HG02981 (cell line): ENCODE measurements around the gene NRIP3.
"Not testable (repeated sequence)": the region's sequence is repeated elsewhere in the genome, so short reads cannot be mapped to it uniquely, and the experiment has no call there.

Experiments
- ATAC-seq: cut with Tn5 transposase; IDR thresholded peaks from one replicate; pipeline ENCODE4 v1.9.1; 2021; ENCODE audit warnings: mild to moderate bottlenecking, moderate library complexity; ENCODE audit not compliant: unreplicated experiment

Gene NRIP3

DNA sequence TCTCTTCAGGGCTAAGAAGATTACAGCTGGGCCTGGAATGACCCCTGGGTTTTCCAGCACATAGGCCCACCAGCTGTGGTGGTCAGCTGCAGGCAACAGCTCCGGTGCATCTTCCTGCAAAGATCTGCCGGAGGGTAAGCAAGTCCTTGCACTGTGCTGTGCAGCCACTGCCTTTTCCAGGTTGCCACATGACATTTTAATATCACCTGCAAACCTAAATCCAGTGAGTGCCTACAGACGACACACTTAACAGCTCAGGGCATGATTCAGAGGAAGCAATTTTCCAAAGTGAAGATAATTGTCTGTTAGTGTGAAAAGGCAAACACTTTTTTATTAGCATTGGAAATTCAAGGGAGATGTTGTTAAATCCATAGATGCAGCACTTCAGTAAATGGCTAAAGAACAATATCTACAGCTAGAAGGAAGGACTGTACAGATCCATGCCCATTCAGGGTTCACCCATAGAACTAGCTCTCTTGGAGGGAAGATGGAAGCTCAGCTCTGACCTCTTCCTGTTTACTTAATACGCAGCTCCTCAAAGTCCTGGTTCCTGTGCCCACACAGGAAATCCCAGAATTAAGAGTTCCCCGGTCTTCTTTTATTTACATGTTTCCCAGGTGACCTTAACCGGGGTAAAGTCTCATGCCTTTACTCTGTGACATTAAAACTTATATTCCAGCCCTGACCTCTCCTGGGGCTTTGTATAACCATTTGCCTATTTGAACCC lies 13.3 kb upstream of the NRIP3 start:
- ATAC-seq: no peak

DNA sequence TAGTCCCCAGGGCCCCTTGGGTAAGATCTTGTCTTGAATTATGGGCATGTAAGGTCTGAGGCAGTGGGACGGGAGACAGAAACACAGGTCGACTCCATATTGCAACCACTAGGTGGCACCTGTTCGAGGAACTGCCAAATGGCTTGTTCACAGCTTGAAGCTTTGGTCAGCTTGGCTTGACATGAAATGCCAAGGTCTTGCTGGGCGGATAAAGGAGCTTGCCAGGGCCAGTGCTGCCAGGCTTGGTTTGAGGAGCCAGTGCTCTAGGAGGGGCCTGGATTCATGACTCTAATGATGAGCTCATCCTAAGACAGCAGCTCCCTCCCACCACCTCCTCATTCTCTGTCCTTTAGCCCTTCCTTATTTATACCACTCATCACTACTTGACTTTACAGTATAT lies 11.9 kb upstream of the NRIP3 start:
- no peak for ATAC-seq

DNA sequence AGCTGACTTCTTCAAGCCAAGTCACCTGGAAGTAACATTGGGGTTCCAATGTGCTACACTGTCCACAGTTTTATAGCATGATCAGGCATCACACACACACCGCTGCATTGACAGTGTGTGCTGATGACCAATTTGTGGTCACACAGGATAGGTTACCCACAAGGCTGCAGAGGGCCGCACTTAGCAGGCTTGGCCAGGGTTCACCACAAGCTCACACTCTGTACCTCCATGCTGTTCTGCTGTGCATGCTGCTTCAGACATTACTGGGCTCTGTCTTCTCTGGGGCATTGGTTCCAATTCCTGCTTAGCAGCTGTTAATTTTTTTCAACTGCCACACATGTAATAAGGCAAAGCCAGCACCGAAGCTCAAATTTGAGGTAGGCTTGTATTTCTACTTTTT lies 11.0 kb upstream of the NRIP3 start:
- no peak for ATAC-seq

- no peak for ATAC-seq
Measured at GRCh38 chr11:9013373-9013772, 9.6 kb upstream of the NRIP3 start.

DNA sequence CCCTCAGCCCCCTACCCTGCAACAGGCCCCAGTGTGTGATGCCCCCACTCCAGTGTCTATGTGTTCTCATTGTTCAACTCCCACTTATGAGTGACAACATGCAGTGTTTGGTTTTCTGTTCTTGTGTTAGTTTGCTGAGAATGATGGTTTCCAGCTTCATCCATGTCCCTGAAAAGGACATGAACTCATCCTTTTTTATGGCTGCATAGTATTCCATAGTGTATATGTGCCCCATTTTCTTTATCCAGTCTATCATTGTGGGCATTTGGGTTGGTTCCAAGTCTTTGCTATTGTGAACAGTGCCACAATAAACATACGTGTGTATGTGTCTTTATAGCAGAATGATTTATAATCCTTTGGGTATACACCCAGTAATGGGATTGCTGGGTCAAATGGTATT lies 5.7 kb upstream of the NRIP3 start:
- ATAC-seq: not testable (repeated sequence)

DNA sequence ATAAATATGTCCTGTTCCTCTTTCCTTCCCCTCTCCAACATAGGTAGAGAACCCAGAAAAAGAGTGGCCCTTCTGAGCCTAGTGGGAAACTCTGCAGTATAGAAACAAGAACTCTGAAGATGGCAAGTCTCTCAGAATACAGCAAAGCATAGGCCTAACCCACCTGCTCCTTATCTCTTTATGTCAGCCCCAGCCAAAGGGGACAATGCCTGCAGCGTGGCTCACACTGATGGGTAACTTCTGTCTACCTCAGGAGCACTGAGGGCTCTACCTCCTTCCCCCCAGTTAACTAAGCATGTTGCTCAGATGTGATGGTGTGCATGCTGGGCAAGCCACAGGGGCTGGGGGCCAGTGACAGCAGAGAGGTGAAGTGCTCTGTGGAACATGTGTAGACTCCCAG lies 4.9 kb upstream of the NRIP3 start:
- no peak for ATAC-seq

GRCh38 chr11:9008011-9008550 lies 4.3 kb upstream of the NRIP3 start:
- no peak for ATAC-seq

- ATAC-seq: no peak
Measured at GRCh38 chr11:9005087-9005486, 1.3 kb upstream of the NRIP3 start.

DNA sequence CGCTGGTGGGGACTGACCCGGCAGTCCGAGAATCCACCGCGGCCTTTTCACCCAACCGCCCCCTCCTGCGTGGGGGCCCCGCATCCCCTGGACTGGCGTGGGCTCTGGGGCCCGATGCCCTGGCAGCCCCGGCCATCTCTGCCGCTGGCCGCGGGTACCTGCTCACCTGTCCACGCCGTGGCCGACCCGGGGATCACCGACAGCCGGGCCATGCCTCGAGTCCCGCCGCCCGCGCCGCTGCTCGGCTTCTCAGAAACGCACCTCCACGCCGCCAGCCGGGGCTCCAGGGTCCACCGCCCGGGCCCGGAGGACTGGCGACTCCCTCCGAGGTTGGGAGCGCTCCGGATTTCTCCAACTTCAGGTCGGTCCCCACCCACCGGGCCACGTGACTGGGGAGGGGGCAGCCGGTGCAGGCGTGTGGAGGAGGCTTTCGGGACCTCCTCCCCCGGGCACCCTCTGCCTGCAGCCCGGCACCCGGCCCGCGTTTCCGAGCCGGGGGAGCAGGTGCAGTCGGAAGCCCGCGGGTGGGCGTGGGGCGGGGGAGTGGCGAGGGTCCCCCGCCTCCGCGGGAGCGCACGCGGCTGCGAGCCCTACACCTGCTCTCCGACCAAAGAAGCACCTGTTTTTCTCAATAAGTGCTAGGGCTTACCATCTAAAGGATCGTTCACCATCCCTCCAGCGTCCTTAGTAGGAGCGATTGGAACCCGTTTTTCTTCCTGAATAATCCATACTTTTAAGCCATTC lies 554 bp upstream of the NRIP3 start:
- ATAC-seq: no peak

GRCh38 chr11:9002920-9003572 lies 755 bp downstream of the NRIP3 start:
- no peak for ATAC-seq

DNA sequence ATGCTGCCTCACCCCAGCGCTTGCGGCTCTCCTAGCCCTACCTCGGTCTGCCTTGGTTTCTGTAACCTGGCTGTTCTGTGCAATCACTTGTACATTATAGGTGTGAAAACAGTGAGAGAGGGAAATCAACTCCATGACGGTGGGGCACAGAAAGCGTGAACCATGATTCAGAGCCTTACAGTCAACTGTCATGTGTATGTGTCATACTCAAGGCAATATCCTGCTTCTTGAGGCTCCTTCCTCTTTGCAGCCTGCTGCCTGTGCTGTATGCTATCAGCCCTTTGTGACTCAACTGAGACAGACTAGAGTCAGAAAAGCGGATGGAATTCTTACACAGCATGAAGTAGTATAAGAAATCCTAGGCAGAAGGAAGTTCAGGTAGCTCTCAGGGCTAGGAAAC lies 2.1 kb downstream of the NRIP3 start:
- ATAC-seq: no peak

DNA sequence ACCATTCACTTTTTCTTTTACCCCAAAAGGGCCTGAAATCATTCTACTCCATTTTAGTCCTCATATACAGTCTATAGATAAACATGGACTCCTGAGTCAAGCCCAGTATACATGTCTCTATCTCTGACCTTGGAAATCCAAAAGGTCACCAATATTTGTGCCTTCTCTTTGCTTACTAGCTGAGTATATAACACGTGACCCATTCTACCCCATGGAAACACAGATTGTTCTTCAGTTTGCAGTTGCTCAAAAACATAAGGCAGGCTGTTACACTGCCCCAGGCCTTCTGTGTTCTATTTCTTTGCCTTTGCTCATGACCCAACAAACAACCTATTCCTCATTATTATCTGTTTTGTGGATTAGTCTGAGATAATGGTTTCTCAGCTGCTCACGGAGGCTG lies 5.8 kb downstream of the NRIP3 start:
- no peak for ATAC-seq

GRCh38 chr11:8997451-8997850 lies 6.3 kb downstream of the NRIP3 start:
- ATAC-seq: no peak

DNA sequence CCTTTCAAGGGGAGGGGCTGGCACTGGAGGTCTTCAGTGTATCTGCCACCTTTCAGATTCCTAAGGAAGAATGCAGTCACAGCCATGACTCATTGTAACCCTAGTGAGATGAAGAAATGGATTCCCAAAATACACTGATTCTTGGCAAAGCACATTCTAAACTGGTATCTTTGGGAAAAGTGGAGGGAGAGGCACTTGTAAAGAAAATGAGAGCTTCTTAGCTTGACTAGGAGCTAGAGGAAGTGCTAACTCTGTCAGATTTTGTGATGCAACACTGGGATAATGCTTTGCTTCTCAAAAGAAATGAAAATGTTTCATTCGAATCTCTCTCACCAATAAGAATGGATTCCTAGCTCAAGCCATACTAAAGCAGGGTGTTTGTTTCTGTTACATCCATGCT lies 14.3 kb downstream of the NRIP3 start:
- no peak for ATAC-seq

DNA sequence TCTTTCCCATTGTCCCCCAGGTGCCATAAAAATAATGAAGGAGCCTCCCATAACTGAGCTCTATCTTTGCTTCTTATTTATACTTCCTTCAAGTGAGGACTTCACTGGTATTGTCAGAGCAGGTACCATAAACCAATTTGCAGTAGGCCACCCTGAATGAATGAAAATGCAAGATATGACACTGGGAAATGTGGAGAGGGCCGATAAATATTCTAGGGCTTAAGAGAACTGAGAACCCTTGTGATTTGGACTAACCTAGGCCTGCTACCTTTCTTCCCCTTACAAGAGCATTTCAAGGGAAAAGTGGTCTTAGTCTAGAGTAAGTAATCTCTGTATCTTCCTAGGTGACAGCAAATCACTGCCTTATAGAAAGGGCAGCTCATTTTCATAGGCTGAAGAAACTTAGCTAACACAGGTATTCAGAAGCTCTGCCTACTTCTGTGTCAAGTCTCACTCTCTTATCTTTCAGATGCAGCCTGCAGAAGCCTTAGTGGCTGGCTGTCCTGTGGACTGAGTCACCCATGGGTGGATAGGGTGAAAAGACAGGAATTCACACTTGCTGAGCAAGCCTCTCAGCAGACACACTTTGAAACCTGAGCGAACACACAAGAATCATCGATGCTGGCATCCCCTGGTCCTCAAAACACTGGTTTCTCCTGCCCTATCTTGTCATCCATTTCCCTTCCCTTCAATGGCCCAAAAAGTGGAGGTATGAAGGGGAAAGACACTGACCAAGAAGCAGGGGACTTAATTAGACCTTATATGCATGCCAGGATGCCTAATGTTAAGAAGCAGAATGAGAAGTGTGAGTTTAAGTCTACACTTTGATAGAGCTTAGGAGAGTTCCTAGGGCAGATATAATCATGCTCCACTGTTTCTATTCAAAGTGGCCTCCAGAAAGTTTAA lies 15.2 kb downstream of the NRIP3 start:
- no peak for ATAC-seq

DNA sequence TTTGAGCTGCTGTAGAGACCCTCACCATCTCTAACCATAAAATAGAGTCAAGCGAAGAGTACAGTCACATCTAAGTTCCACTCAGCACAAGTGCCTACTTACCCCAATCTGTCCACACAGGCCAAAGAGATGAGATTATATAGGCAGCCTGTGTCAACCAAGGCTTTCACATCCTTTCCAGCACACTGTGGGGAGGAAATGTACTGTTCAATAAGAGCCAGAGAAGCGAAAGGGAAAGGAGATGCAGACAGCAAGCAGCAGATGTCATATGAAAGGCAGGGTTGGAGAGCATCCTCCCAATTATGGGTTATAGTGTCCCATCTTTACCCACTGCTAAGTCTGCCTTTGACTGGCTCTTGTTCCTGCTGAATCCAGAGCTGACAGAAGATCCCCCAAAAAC lies 16.4 kb downstream of the NRIP3 start:
- ATAC-seq: no peak

DNA sequence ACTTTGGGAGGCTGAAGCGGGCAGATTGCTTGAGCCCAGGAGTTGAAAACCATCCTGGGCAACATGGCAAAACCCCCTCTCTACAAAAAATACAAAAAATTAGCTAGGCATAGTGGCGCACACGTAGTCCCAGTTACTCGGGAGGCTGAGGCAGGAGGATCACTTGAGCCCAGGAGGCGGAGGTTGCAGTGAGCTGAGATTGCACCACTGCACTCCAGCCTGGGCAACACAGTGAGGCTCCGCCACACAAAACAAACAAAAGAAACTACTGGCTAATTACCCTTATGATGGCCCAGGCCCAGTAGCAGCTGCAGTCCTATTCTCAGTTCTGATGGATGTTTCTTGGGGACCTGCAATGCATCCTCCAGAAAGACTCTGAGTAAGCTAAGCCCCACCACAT lies 17.0 kb downstream of the NRIP3 start:
- ATAC-seq: not testable (repeated sequence)

- no peak for ATAC-seq
Measured at GRCh38 chr11:8985462-8985861, 18.3 kb downstream of the NRIP3 start.

- ATAC-seq: no peak
Measured at GRCh38 chr11:8983552-8983951, 20.2 kb downstream of the NRIP3 start.

DNA sequence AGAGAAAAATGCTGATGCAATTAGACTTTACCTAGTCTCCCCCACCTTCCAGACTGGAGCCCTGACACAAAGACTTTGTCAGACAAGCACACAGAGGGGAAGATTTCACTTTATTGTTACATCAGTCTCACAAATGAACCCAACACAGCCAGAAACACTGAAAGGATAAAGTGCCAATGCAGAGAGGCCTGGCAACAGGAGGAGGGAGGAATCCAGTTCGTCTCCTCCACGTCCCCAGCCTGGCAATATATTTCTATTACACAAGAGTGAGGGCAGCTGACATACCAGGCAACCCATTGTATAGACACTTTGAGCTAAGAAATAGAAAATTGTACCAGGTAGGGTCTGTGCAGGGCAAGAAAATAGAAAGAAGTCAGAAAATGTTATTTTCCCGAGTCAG lies 23.3 kb downstream of the NRIP3 start:
- no peak for ATAC-seq

- not testable (repeated sequence) for ATAC-seq
Measured at GRCh38 chr11:8979365-8979764, 24.4 kb downstream of the NRIP3 start.
